Stimulated activated CD8-positive, alpha-beta memory T cell treated with anti-CD3 and anti-CD28 coated beads, Interleukin-4, amount 100 ng/mL, for 1 hour (primary cell): ENCODE data around the gene TM6SF1.
"Not testable (repeated sequence)": the region's sequence is repeated elsewhere in the genome, so short reads cannot be mapped to it uniquely, and the experiment has no call there.

Source experiments
- DNase-seq, 2 donors: peaks; one replicate each; pipeline ENCODE4 v3.0.0-alpha.2; 2020; ENCODE audit warnings: low read depth in 2 of 2, low spot score in 1 of 2

The TM6SF1 gene

GRCh38 chr15:83087576-83087975 is 19.9 kb upstream of the TM6SF1 start:
- no peak for DNase-seq

GRCh38 chr15:83088876-83089275 is 18.6 kb upstream of the TM6SF1 start:
- no peak for DNase-seq

GRCh38 chr15:83090465-83090864 is 17.0 kb upstream of the TM6SF1 start:
- DNase-seq = no peak

- DNase-seq = not testable (repeated sequence)
Measured at GRCh38 chr15:83091965-83092308, 15.5 kb upstream of the TM6SF1 start.

- no peak for DNase-seq
Measured at GRCh38 chr15:83092309-83092976, 15.0 kb upstream of the TM6SF1 start.

GRCh38 chr15:83094583-83094982 is 12.9 kb upstream of the TM6SF1 start:
- DNase-seq = no peak

- DNase-seq = no peak
Measured at GRCh38 chr15:83098079-83098478, 9.4 kb upstream of the TM6SF1 start.

GRCh38 chr15:83099290-83099689 is 8.2 kb upstream of the TM6SF1 start:
- DNase-seq = no peak

- no peak for DNase-seq
Measured at GRCh38 chr15:83100097-83100646, 7.3 kb upstream of the TM6SF1 start.

GRCh38 chr15:83102346-83102745 is 5.1 kb upstream of the TM6SF1 start:
- DNase-seq = no peak

GRCh38 chr15:83104141-83104540 is 3.3 kb upstream of the TM6SF1 start:
- DNase-seq = no peak

- DNase-seq = no peak
Measured at GRCh38 chr15:83105440-83105839, 2.0 kb upstream of the TM6SF1 start.

- DNase-seq = no peak
Measured at GRCh38 chr15:83107841-83108181, 366 bp downstream of the TM6SF1 start.

- DNase-seq = no peak
Measured at GRCh38 chr15:83108266-83109219, 1.1 kb downstream of the TM6SF1 start.

- no peak for DNase-seq
Measured at GRCh38 chr15:83109532-83109931, 2.1 kb downstream of the TM6SF1 start.

- no peak for DNase-seq
Measured at GRCh38 chr15:83110381-83110780, 2.9 kb downstream of the TM6SF1 start.

- DNase-seq = no peak
Measured at GRCh38 chr15:83111149-83111548, 3.7 kb downstream of the TM6SF1 start.

GRCh38 chr15:83112233-83112955 is 4.9 kb downstream of the TM6SF1 start:
- DNase-seq = no peak

GRCh38 chr15:83112956-83113299 is 5.5 kb downstream of the TM6SF1 start:
- DNase-seq = no peak

- no peak for DNase-seq
Measured at GRCh38 chr15:83113881-83114674, 6.6 kb downstream of the TM6SF1 start.

GRCh38 chr15:83114856-83115255 is 7.4 kb downstream of the TM6SF1 start:
- no peak for DNase-seq
